SK-N-SH (cell line): Measurements from ENCODE around the gene DSE. TPM values are rescaled to one million over a fixed set of nuclear protein-coding genes. Genes with fewer than 3 reads are reported as not detected.

Source experiments
- CTCF ChIA-PET: fragments of 300-600, 350-600 bp; formaldehyde crosslinking; extraction: SDS; loops from one replicate; lab custom pipeline; 2021; lab: Yijun Ruan, JAX
- POLR2A ChIA-PET: fragments of 350-600 bp; sonication (Branson Sonifier 250); formaldehyde crosslinking; extraction: SDS; loops from one replicate; lab custom pipeline; 2020; ENCODE audit warnings: antibody characterized with exemption, inconsistent platforms; lab: Yijun Ruan, JAX
- DNase-seq: peaks from one replicate; pipeline ENCODE4 v3.0.0; 2012
- H2AFZ ChIP-seq: fragments of 200-600 bp; sonication (generic); 2 replicates; pipeline ENCODE4 v1.8.1; 2016; ENCODE audit warnings: antibody characterized with exemption, mild to moderate bottlenecking, low read depth
- H3F3A ChIP-seq: fragments of 200-600 bp; sonication (generic); replicated peaks from 2 replicates; pipeline ENCODE3; 2016; ENCODE audit warnings: antibody characterized with exemption, mild to moderate bottlenecking; ENCODE audit not compliant: insufficient read depth
- H3K27ac ChIP-seq, 2 experiments: fragments of 200-500 bp in 1 of 2; fragments of 200-600 bp in 1 of 2; sonication (Bioruptor generic) in 1 of 2; sonication (generic), shearing (Covaris generic) in 1 of 2; 2 replicates each; pipeline versions ENCODE4 v1.5.1 to v1.6.1; 2014 to 2016; ENCODE audit warnings: low read depth in 2 of 2, inconsistent platforms in 1 of 2, low read length in 1 of 2, mild to moderate bottlenecking in 1 of 2, mixed read lengths in 1 of 2
- H3K27me3 ChIP-seq: fragments of 200-600 bp; sonication (generic), shearing (Covaris generic); 2 replicates; pipeline ENCODE4 v1.6.1; 2016; ENCODE audit warnings: mixed run types; ENCODE audit not compliant: insufficient read depth
- H3K36me3 ChIP-seq, 2 experiments: fragments of 200-500 bp in 1 of 2; fragments of 200-600 bp in 1 of 2; sonication (Bioruptor generic) in 1 of 2; sonication (generic) in 1 of 2; replicated peaks in 1 of 2; 2 replicates each; pipeline versions ENCODE3 to v1.5.1; 2014 to 2016; ENCODE audit warnings: low read length in 1 of 2, mild to moderate bottlenecking in 1 of 2; ENCODE audit not compliant: insufficient read depth in 2 of 2, control insufficient read depth in 1 of 2
- H3K4me1 ChIP-seq, 2 experiments: fragments of 200-500 bp in 1 of 2; fragments of 200-600 bp in 1 of 2; sonication (Bioruptor generic) in 1 of 2; sonication (generic), shearing (Covaris generic) in 1 of 2; 2 replicates each; pipeline versions ENCODE4 v1.5.1 to v1.6.1; 2014 to 2016; ENCODE audit warnings: low read depth in 1 of 2, low read length in 1 of 2, mixed run types in 1 of 2; ENCODE audit not compliant: insufficient read depth in 2 of 2, control insufficient read depth in 1 of 2
- H3K4me2 ChIP-seq: fragments of 200-600 bp; sonication (generic), shearing (Covaris generic); 2 replicates; pipeline ENCODE4 v1.6.1; 2017; ENCODE audit warnings: mixed run types
- H3K4me3 ChIP-seq, 2 experiments: fragments of 200-500 bp in 1 of 2; fragments of 200-600 bp in 1 of 2; sonication (Bioruptor generic) in 1 of 2; sonication (generic), shearing (Covaris generic) in 1 of 2; 2 replicates each; pipeline versions ENCODE4 v1.5.1 to v1.8.1; 2014 to 2016; ENCODE audit warnings: low read depth in 2 of 2, inconsistent platforms in 1 of 2, low read length in 1 of 2, mild to moderate bottlenecking in 1 of 2, mixed read lengths in 1 of 2, moderate library complexity in 1 of 2
- H3K79me2 ChIP-seq: fragments of 200-600 bp; sonication (generic); 2 replicates; pipeline ENCODE4 v1.8.1; 2017; ENCODE audit warnings: mild to moderate bottlenecking; ENCODE audit not compliant: insufficient read depth
- H3K9ac ChIP-seq: fragments of 200-600 bp; sonication (generic); 2 replicates; pipeline ENCODE4 v1.6.1; 2017; ENCODE audit warnings: mixed run types
- H3K9me2 ChIP-seq: fragments of 200-600 bp; sonication (generic); 2 replicates; pipeline ENCODE4 v1.6.1; 2017; ENCODE audit warnings: mixed run types
- H3K9me3 ChIP-seq: fragments of 200-600 bp; sonication (generic); 2 replicates; pipeline ENCODE4 v1.6.1; 2017; ENCODE audit warnings: mixed run types, mild to moderate bottlenecking, moderate library complexity
- H4K20me1 ChIP-seq: fragments of 200-600 bp; sonication (generic); 2 replicates; pipeline ENCODE4 v1.6.1; 2017; ENCODE audit warnings: mild to moderate bottlenecking, mixed run types; ENCODE audit not compliant: insufficient read depth
- FOSL2 ChIP-seq: IDR thresholded peaks from 2 replicates; pipeline ENCODE4 v1.4.0; 2012; ENCODE audit warnings: low read depth, mild to moderate bottlenecking, moderate library complexity, borderline replicate concordance
- MXI1 ChIP-seq: IDR thresholded peaks from 2 replicates; pipeline ENCODE4 v1.6.1; 2012; ENCODE audit warnings: mild to moderate bottlenecking, low read depth, low read length, improper control_type of control experiment
- NFIC ChIP-seq: IDR thresholded peaks from 2 replicates; pipeline ENCODE4 v1.4.0; 2012; ENCODE audit warnings: borderline replicate concordance
- NRF1 ChIP-seq: IDR thresholded peaks from 2 replicates; pipeline ENCODE4 v1.6.1; 2012; ENCODE audit warnings: low read depth, mild to moderate bottlenecking, low read length
- POLR2AphosphoS5 ChIP-seq: IDR thresholded peaks from 2 replicates; pipeline ENCODE4 v1.6.1; 2012; ENCODE audit warnings: low read depth, low read length
- RAD21 ChIP-seq: IDR thresholded peaks from 2 replicates; pipeline ENCODE4 v1.6.1; 2012; ENCODE audit warnings: mild to moderate bottlenecking, low read length
- SMC3 ChIP-seq: IDR thresholded peaks from 2 replicates; pipeline ENCODE4 v1.6.1; 2012; ENCODE audit warnings: low read depth, low read length, improper control_type of control experiment
- TAF1 ChIP-seq: IDR thresholded peaks from 2 replicates; pipeline ENCODE4 v1.6.1; 2012; ENCODE audit warnings: low read depth, mild to moderate bottlenecking, low read length, moderate library complexity, borderline replicate concordance
- TCF12 ChIP-seq: IDR thresholded peaks from 2 replicates; pipeline ENCODE4 v1.4.0; 2012
- WGBS: methylation state at CpG from one replicate; pipeline ENCODE4 v1.1.6; 2017; ENCODE audit warnings: low lambda C conversion rate; 5-methylcytosine and 5-hydroxymethylcytosine counted together
- polyA plus RNA-seq, 3 experiments: library from polyadenylated mRNA; depleted of rRNA; stranded (reverse); fragments of >200 nt; gene quantifications; 2 replicates each; pipeline ENCODE4 v1.2.3, GENCODE V29; 2012
- TF ChIP-seq, protein P1 (sequence below): fragments of 200-600 bp; sonication (generic); IDR thresholded peaks from 2 replicates; pipeline ENCODE4 v1.6.1; 2017; ENCODE audit warnings: antibody characterized with exemption, mild to moderate bottlenecking, moderate library complexity
- TF ChIP-seq, protein P2 (sequence below): IDR thresholded peaks from 2 replicates; pipeline ENCODE4 v1.6.1; 2012; ENCODE audit warnings: mild to moderate bottlenecking, low read depth, low read length, moderate library complexity

The DSE gene
- polyA plus RNA-seq, 1 of the 3 experiments (the other 2 are of a cell fraction) = 12.7 TPM

DNA sequence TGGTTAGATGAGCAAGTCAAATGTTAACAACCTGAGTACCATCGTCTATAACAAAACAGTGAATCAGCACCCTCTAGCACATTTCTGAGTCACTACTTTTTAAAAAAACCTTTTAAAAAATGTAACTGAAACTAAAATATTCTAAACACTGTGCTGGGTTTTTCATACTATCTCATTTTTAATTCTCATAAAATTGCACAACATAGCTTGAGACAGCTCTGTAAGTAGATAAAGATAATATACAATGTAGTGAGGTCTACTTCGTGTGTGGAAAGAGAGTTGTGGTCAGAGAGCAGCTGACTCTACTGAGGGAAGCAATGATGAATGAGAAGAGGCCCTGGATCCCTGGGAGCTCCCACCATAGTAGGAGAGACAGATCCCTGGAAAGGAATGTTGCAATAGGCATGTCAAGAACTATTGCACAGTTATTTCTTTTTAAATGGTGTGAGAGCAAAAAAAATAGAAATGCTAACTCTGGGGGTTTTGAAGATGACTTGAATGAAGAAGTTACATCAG lies 76.8 kb downstream of the DSE start:
- Histone ChIP-seq H4K20me1 (no peaks in the 10 kb centered on the region), H3K9me3 (no peaks in the 10 kb centered on the region), H3K4me3 (no peak overlapping the region), H3F3A (peaks cover 14% of the 10 kb centered on the region), H3K4me2 (peak overlapping the region; percentile 53), H3K27me3 (no peaks in the 10 kb centered on the region), H3K9ac (peak overlapping the region; percentile 35; the same call in 1 of the 2 replicates)
- no peak for DNase-seq
- TF ChIP-seq, protein P1, sequence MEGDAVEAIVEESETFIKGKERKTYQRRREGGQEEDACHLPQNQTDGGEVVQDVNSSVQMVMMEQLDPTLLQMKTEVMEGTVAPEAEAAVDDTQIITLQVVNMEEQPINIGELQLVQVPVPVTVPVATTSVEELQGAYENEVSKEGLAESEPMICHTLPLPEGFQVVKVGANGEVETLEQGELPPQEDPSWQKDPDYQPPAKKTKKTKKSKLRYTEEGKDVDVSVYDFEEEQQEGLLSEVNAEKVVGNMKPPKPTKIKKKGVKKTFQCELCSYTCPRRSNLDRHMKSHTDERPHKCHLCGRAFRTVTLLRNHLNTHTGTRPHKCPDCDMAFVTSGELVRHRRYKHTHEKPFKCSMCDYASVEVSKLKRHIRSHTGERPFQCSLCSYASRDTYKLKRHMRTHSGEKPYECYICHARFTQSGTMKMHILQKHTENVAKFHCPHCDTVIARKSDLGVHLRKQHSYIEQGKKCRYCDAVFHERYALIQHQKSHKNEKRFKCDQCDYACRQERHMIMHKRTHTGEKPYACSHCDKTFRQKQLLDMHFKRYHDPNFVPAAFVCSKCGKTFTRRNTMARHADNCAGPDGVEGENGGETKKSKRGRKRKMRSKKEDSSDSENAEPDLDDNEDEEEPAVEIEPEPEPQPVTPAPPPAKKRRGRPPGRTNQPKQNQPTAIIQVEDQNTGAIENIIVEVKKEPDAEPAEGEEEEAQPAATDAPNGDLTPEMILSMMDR = peak; percentile 30; the same call in 1 of the 2 replicates
- TF ChIP-seq SMC3 (0 out of 2 replicates have a peak, but pooled peaks have one; percentile 7), FOSL2 (peak; percentile 24; the same call in 1 of the 2 replicates), TAF1 (no peak)
- TF ChIP-seq, all 33 proteins: peak for 3
- Histone ChIP-seq H3K79me2 (no peaks in the 10 kb centered on the region), H2AFZ (peak overlapping the region; percentile 45), H3K4me1 (peaks cover 0 to 6% of the 10 kb centered on the region in 2 experiments; a peak in 3 of 4 replicates), H3K36me3 (no peaks in the 10 kb centered on the region), H3K9me2 (no peaks in the 10 kb centered on the region), H3K27ac (peak overlapping the region in 1 of 2 experiments; percentile 63; a peak in 2 of 4 replicates)
- POLR2A ChIA-PET = interaction anchor here (0.7 kb wide), 1 partner anchor 127 kb away, joined by 3 read pairs; no protein-coding TSS in a partner anchor
- CTCF ChIA-PET = no interaction called here
- WGBS = 10% methylated on average over 2 of the region's 2 CpGs

DNA sequence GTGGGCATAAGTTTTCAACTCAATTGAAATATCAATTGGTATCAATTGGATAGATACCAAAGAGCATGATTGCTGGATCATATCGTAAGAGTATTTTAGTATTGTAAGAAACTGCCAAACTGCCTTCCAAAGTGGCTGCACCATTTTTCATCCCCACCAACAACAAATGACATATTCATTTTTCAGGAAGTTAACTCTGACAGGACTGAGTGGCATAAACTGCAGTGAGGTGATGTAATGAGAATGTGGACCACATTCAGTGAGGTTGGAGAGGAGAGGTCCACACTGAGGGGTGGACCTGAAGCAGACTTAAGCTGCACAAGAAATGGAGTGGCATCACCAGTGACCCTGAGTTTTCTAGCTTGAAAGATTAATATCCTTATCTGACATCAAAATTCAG lies 78.8 kb downstream of the DSE start:
- Histone ChIP-seq H3K4me3 (no peak overlapping the region), H2AFZ (no peak overlapping the region), H3F3A (peaks cover 14% of the 10 kb centered on the region), H3K9ac (no peak overlapping the region), H3K4me1 (peaks cover 0 to 6% of the 10 kb centered on the region in 2 experiments; a peak in 3 of 4 replicates), H3K9me2 (no peaks in the 10 kb centered on the region), H3K27me3 (no peaks in the 10 kb centered on the region), H3K9me3 (no peaks in the 10 kb centered on the region), H3K27ac (no peak overlapping the region), H3K79me2 (no peaks in the 10 kb centered on the region), H3K4me2 (no peak overlapping the region), H4K20me1 (no peaks in the 10 kb centered on the region), H3K36me3 (no peaks in the 10 kb centered on the region)
- TF ChIP-seq RAD21 = no peak
- no peak for TF ChIP-seq NFIC
- TF ChIP-seq TCF12 = no peak
- TF ChIP-seq TAF1 = no peak
- no peak for TF ChIP-seq POLR2AphosphoS5
- no peak for TF ChIP-seq MXI1
- TF ChIP-seq, protein P2, sequence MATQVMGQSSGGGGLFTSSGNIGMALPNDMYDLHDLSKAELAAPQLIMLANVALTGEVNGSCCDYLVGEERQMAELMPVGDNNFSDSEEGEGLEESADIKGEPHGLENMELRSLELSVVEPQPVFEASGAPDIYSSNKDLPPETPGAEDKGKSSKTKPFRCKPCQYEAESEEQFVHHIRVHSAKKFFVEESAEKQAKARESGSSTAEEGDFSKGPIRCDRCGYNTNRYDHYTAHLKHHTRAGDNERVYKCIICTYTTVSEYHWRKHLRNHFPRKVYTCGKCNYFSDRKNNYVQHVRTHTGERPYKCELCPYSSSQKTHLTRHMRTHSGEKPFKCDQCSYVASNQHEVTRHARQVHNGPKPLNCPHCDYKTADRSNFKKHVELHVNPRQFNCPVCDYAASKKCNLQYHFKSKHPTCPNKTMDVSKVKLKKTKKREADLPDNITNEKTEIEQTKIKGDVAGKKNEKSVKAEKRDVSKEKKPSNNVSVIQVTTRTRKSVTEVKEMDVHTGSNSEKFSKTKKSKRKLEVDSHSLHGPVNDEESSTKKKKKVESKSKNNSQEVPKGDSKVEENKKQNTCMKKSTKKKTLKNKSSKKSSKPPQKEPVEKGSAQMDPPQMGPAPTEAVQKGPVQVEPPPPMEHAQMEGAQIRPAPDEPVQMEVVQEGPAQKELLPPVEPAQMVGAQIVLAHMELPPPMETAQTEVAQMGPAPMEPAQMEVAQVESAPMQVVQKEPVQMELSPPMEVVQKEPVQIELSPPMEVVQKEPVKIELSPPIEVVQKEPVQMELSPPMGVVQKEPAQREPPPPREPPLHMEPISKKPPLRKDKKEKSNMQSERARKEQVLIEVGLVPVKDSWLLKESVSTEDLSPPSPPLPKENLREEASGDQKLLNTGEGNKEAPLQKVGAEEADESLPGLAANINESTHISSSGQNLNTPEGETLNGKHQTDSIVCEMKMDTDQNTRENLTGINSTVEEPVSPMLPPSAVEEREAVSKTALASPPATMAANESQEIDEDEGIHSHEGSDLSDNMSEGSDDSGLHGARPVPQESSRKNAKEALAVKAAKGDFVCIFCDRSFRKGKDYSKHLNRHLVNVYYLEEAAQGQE = no peak
- TF ChIP-seq NRF1 = no peak
- CTCF ChIA-PET = no interaction called here
- no peak for DNase-seq
- POLR2A ChIA-PET = no interaction called here
- 100% methylated on average over 1 of the region's 1 CpG for WGBS
